GM21515 (cell line): ENCODE data around the gene FBXO10.
A peak's percentile ranks its signal among the peaks of the same experiment; 100 is the strongest.

Experiments
- ATAC-seq: cut with Tn5 transposase; IDR thresholded peaks from one replicate; pipeline ENCODE4 v1.9.1; 2021; ENCODE audit not compliant: unreplicated experiment

The FBXO10 gene

GRCh38 chr9:37596504-37596903, 20.3 kb upstream of the FBXO10 start:
- no peak for ATAC-seq

- no peak for ATAC-seq
These were observed 17.8 kb upstream of the FBXO10 start for GRCh38 chr9:37593883-37594448.

GRCh38 chr9:37592108-37592951, 16.1 kb upstream of the FBXO10 start, which contains the start of gene TOMM5:
Gene TOMM5 (minus strand): TSS chr9:37592597. CDS start chr9:37592532, 65 bp downstream.
- peak; percentile 82 for ATAC-seq

GRCh38 chr9:37587521-37587920, 11.3 kb upstream of the FBXO10 start:
- ATAC-seq = no peak

- ATAC-seq = no peak
These were observed 7.4 kb upstream of the FBXO10 start for GRCh38 chr9:37583522-37584121.

GRCh38 chr9:37582548-37583157, 6.5 kb upstream of the FBXO10 start:
- ATAC-seq = no peak

GRCh38 chr9:37575511-37575914, 667 bp downstream of the FBXO10 start:
- ATAC-seq = peak; percentile 30

- ATAC-seq = no peak
These were observed 1.2 kb downstream of the FBXO10 start for GRCh38 chr9:37575001-37575400.

- no peak for ATAC-seq
These were observed 1.9 kb downstream of the FBXO10 start for GRCh38 chr9:37574241-37574721.

GRCh38 chr9:37571282-37571681, 4.9 kb downstream of the FBXO10 start:
- ATAC-seq = no peak

- no peak for ATAC-seq
These were observed 9.5 kb downstream of the FBXO10 start for GRCh38 chr9:37566716-37567115.

GRCh38 chr9:37565661-37566618, 10.2 kb downstream of the FBXO10 start:
- peak; percentile 84 for ATAC-seq

- ATAC-seq = no peak
These were observed 11.3 kb downstream of the FBXO10 start for GRCh38 chr9:37564916-37565315.

GRCh38 chr9:37563806-37564513, 12.2 kb downstream of the FBXO10 start:
- ATAC-seq = no peak

GRCh38 chr9:37562826-37563225, 13.4 kb downstream of the FBXO10 start:
- no peak for ATAC-seq

- no peak for ATAC-seq
These were observed 14.5 kb downstream of the FBXO10 start for GRCh38 chr9:37561682-37562081.

- no peak for ATAC-seq
These were observed 16.2 kb downstream of the FBXO10 start for GRCh38 chr9:37559855-37560592.

GRCh38 chr9:37559125-37559524, 17.1 kb downstream of the FBXO10 start:
- no peak for ATAC-seq

- no peak for ATAC-seq
These were observed 20.4 kb downstream of the FBXO10 start for GRCh38 chr9:37555786-37556185.
